Pons (tissue), 1 donor: ENCODE data around the gene NOXRED1.

Experiments
- DNase-seq: peaks from one replicate; pipeline ENCODE4 v3.0.0-alpha.2; 2016; ENCODE audit warnings: low spot score

NOXRED1 gene

DNA sequence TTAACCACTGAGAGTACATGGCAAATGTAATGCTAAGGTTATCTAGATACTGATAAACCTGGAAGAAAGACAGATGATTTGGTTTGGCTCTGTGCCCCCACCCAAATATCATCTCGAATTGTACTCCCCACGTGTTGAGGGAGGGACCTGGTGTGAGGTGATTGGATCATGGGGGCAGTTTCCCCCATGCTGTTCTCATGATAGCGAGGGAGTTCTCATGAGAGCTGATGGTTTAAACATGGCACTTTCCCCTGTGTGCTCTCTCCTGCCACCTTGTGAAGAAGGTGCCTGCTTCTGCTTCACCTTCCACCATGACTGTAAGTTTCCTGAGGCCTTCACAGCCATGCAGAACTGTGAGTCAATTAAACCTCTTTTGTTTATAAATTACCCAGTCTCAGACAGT, 14.2 kb downstream of the NOXRED1 start:
- DNase-seq = no peak

DNA sequence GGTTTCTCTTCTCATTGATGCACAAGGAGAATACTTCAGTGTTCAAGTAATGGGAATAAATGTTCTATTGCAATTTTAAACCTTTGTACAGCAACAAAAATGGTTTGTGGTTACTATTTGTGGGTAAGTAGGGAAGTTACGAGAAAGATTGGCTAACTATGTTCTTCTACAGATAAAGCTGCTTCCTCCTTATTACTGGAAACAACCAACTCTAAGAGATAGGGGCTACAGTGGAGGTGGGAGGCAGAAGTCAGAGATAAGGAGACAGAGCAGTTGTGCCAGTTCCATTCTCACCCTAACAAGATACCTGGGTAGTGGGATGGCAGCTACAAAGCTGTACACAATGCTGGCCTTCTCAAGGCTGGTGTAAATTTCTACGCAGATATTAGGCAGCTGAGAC, 16.2 kb downstream of the NOXRED1 start:
- peak; percentile 13 for DNase-seq

DNA sequence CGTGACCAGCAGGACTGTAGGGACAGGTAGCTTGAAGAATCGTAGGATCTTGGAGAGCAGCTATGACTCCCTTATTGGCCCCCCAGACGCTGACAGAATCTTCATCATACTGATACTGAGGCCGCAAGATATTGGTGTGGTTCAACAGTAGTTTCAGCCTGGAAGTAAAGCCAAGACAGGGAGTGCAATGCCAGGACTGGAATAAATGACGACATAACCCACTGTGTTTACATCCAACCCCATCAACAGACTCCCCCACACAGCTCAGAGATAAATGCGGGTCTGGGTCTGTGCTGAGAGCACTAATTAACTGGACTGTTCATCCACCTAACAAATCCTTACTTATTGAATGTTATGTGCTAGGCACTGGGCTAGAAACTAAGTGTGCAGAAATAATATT, 16.6 kb downstream of the NOXRED1 start:
- DNase-seq = peak; percentile 7

DNA sequence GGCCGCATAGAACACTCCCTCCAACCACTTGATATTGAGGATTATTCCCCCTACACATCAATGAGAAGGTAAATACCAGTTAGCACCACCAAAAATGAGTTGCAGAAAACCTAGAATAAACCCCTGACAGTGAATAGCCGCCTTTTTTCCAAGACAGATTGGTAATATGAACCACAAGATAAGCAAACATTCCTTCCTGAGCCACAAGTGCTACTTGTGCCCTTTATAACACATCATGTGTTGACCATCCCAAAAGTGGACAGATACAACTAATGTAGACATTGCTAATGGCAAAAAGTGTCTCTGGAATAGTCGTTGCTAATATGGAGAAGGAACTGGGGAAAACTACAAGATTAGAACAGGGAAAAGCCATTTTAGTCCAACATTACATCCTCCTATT, 17.2 kb downstream of the NOXRED1 start:
- no peak for DNase-seq

DNA sequence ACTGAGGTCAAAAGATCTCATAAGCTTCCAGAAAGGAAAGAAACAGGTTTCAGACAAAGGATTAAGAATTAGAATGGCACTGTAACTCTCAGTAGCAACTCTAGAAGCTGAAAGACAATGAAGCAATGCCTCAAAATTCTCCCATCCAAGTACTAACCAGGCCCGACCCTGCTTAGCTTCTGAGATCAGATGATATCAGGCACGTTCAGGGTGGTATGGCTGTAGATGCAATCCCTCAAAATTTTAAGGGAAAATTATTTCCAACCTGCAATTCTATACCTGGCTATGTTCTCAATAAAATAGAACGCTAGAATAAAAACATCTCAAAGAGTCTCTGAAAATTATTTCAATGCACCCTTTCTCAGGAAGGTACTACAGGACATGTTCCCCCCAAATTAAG, 19.6 kb downstream of the NOXRED1 start:
- no peak for DNase-seq

DNA sequence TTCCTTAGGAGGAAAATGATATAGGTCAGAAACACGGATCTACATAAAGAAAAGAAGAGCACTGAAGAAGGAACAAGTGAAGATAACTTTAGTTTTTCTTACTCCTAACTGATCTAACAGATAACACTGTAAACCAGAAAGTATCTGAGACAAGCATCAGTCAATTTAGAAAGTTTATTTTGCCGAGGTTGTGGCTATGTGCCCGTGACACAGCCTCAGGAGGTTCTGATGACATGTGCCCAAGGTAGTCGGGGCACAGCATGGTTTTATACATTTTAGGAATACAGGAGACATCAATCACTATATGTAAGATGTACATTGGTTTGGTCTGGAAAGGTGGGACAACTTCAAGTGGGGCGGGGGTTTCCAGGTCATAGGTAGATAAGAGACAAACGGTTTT, 23.1 kb downstream of the NOXRED1 start:
- DNase-seq = no peak

DNA sequence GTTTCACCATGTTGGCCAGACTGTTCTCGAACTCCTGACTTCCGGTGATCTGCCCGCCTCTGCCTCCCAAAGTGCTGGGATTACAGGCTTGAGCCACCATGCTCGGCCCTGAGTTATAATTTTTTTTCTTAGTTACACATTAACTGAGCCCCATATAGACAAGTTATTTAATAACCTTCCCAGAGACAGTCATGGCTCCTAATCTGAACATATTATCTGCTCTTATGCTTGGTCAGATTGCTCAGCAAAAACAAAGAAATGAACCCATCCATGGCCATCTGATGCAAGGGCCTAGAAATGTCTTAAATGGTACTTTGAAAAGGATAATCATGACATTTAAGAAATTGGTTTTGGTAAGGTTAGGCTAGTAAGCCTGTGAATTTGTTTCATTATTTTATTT, 33.1 kb downstream of the NOXRED1 start:
- DNase-seq = no peak

DNA sequence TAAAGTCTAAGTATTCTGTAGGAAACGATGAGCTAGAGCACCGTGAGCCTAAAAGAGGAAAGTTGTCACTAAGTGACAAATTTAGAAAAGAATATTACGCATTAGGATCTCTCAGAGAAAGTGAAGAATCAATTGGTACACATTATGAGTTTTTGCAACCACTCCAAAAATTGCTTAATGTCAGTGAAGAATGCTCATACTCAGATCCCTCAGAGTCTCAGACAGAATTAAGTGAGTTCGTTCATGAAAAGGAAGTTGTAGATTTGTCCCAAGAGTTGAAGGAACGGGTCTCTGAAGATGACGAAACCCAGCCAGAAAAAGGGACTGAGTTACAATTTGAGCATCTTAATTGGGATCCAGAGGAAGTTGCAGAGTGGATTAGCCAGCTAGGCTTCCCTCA, 44.6 kb downstream of the NOXRED1 start:
- DNase-seq = no peak

DNA sequence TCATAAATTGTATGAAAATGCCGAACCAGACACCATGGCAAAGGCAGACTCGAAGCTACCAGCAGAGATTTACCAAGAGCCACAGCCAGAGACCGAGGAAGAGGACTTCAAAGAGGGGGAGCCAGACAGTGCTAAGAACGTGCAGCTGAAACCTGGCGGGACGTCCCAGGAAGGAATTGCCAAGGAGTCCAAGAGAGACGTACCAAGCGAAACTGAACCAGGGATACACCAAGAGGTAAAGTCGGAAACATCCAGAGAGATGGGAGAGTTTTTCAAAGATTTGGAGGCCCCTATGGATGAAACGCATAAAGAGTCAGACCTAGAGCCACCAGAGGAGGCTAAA, 45.9 kb downstream of the NOXRED1 start:
- no peak for DNase-seq

DNA sequence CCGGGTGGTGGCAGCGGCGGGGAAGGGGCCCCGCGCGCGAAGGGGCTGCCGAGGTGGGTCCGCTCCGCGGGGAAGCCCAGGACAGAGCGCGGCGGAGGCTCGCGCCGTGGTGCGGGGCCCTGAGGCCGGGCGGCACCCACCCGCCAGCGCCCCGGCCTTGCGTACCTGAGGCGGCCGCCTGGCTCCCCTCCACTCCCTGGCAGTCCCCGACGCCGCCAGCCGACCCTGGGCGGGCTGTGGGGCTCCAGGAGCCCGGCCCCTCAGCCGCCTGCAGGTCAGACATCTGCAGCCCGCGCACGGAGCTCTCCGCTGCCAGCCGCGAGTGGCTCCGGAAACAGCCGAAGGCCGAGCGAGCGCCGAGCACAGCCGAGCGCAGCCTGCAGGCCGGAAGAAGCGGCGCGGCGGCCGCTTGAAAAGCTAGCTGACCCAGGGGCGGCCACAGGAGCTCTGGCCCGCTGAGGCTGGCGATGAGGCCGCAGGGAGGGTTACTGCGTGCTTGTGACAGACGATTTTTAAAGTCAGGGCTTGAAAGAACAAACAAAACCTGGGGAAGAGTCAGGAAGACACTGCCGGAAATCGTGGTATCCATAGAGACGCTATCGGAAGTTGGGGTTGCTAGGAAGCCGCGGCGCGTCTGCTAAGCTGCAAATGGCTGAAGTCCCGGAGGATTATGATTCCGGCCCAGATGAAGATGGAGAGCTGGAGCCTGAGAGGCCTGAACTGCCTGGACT, 46.4 kb downstream of the NOXRED1 start, which contains the start of the genes SAMD15 and TMED8:
TSS of gene SAMD15 (plus strand) at position 609 of the 731 bp plus-strand sequence. CDS start at position 649, 40 bp downstream.
TSS of gene TMED8 (minus strand) at position 324 of the 731 bp plus-strand sequence. CDS start at position 283, 41 bp downstream.
- DNase-seq = peak; percentile 87

DNA sequence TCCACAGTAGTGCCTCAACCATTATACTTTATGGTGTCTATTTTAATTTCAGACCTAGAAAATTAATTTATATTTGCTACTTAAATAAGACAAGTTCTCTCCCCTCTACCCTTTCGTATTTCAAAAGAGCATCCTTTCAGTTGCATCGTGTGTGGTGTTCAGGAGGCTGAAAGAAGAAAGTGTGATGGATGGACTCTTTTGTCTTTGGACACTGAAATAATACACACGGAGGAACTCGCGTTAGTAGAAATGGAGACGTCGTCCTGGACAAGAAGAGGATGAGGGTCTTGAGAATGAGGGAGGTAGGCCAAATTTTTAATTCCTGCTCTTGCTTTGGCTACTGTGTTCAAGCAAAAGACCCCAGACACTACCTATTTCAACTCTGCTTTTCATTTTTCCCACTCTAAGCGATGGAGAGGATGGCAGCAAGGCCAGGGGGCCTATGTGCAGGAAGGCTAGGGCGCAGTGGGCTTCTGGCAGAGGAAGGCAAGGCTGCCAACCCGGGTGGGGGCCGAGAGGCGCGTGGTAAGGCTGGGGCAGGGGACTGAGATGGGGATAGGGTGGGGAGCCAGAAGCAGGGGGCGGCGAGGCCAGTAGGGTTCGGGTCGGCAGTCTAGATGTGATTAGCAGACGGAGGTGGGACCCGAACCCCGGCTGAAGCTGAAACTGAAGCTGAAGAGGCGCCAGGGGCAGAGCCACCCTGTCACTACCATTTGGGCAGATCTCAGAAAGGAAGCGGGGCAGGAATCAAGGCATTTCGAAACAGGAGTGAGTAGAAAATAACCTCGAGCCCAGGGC, 47.2 kb downstream of the NOXRED1 start:
- no peak for DNase-seq

DNA sequence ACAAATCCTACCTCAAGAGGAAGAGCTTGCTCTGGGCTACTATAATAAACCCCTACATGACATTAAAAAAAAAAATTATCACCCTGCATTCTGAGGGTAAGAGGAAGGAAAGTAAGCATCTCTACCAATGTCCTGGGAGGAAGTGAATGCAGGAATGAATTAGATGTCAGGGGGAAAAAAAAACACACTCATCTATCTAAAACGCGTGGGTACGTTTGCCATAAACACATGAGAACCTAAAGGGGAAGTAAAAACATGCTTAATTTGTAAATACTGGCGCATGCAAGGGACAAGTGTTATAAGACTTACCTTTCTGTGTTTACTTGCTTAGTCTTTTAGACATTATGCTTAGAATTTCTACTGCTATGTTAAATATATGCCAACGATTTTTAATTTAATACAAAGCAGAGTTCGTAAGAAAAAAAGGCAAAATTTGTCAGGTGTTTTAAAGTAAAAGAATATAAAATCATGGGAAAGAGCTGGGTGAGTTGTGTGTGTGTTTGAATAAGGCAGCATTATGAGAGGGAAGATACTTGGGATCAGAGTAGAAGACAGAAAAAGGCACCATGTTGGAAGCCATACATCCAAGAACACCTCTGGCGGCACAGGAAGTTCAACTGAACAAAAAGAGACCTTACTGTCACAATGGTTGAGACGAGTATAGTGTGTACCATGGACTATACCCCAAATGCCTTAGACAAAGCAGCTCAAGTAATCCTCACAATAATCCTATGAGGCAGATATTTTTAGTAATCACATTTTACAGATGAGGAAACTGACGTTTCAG, 48.0 kb downstream of the NOXRED1 start:
- no peak for DNase-seq

DNA sequence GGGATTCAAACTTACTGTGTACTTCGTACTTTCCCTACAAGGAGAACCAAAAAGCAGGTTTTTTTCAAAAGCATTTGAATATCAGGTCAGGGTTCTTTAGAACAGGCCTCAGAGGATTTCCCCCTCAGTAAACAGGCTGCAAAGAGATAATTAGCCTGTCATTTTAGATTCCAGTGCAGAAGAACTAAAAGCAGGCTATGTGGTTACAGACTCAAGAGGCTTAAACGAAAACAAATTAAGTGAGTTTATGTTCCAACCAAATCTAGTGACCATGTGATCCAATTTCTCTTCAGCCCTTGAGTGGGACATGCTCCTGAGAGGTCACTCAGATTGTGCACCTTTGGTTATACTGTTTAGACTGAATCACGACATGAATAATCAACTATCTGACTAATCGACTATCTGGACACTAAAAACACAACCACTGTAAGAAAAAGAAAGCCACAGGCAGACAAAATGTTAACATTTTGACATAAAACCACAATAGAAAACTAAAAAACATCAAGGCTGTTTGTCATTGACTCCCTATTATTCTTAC, 51.0 kb downstream of the NOXRED1 start:
- no peak for DNase-seq

DNA sequence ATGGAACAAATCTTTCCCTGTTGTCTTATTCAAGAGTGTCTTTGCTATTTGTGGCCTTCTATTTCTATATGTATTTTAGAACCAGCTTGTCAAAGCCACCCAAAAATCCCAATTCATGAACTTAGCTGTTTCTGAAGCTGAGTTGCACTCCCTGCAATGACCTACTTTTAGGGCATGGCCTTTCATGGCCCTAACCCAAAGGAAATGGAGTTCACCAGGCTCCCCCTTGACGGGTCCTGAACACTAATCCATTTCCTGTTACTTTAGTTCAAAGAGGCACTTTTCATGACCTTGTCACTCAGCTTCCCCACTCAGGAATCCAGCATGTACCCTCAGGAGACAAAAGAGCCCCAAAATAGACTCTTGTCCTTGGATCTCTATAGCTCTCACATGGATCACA, 54.0 kb downstream of the NOXRED1 start:
- no peak for DNase-seq

DNA sequence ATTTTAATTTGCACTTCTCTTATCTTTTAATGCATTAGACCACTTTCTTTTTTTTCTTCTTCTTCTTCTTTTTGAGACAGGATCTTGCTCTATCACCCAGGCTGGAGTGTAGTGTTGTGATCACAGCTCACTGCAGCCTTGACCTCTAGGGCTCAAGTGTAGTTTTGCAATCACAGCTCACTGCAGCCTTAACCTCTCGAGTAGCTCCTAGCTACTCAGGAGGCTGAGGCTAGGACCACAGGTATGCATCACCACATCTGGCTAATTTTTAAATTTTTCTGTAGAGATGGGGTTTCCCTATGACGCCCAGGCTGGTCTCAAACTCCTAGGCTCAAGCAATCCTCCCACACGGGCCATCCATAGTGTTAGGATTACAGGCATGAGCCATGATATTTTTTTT, 59.2 kb downstream of the NOXRED1 start:
- no peak for DNase-seq

DNA sequence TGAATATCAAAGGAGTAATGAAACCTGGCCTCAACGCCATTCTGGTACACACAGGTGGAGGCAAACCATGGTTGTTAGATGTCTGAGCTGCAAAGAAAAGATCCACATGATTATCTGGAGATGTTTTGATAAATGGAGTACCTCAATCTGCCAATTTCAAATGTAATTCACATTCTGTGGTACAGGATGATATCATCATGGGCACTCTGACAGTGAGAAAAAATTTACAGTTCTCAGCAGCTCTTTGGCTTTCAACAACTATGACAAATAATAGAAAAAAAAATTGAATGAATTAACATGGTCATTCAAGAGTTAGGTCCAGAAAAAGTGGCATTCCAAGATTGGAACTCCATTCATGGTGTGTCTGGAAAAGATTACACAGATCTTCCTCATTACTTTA, 63.7 kb downstream of the NOXRED1 start:
- no peak for DNase-seq

DNA sequence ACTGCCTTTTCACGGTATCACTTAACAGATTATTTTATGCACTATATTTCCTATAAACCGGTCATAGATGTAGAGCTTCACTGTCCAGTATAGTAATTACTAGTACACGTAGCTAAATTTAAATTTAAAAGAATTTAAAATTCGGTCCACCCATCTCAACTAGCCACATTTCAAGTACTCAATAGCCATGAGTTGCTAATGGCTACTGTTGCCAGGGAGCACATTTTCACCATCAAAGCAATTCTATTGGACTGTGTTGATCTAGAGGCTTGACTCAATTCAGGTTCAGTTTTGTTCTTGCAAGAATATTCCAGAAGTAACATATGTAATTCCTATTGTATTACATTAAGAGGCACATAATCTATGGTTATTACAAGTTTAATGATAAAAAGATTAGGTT, 66.4 kb downstream of the NOXRED1 start:
- no peak for DNase-seq

DNA sequence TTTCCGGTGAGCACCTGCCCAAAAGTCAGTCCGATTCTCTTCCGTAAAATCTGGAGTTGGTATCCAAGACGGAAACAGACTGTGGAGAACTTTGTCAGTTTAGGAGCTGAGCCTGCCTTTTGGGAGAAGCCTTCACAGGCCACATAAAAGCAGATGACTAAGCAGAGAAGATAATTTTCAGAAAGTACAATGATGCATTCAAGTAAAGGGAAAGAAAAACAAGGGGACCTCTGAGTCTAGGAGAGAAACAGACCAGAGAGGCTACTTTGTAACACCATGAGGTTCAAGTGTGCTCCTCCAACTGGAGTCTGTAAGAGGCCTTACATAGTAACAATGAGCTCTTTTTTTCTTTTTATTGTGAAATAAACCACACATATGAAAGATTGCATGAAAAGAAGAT, 67.5 kb downstream of the NOXRED1 start:
- no peak for DNase-seq

DNA sequence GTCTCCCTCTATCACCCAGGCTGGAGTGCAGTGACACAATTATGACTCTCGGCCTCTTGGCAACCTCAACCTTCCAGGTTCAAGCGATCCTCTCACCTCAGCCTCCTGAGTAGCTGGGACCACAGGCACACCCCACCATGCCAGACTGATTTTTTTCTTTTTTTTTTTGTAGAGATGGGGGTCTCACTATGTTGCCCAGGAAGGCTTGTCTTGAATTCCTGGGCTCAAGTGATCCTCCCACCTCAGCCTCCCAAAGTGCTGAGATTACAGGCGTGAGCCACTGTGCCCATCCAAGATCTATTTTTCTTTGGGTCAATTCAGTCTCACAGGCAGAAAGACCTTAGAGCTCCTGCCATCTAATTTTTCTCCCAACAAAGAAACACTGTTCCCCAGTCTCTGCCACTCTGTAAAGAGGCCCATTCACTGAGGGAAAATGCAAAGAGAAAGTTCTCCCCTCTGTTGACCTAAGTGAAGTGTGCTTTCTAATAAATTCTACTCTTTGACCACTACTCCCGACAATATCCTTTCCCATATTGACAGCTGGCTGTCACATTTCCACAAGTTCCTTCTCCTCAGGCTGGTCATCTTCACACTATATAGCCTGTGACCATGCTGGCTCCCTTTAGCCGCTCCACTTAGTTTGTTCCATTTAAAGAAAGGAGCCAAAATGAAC, 69.7 kb downstream of the NOXRED1 start:
- peak; percentile 92 for DNase-seq

DNA sequence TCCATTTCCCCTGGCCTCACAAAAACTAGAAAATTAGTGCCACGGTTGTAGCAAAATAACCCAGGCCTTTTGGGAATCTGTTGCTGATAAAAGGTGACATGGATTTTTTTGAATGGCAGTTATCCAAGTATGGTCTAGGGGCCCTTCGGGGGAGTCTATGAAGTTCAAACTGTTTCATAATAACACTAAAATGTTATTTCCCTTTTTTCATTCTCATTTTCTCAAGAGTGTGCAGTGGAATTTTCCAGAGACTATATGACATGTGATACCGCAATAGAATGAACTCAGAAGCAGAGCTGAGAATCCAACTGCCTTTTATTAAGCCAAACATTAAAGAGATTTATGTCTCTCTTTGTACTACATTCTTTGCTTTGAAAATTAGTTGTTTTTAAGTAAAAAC, 75.6 kb downstream of the NOXRED1 start:
- no peak for DNase-seq

DNA sequence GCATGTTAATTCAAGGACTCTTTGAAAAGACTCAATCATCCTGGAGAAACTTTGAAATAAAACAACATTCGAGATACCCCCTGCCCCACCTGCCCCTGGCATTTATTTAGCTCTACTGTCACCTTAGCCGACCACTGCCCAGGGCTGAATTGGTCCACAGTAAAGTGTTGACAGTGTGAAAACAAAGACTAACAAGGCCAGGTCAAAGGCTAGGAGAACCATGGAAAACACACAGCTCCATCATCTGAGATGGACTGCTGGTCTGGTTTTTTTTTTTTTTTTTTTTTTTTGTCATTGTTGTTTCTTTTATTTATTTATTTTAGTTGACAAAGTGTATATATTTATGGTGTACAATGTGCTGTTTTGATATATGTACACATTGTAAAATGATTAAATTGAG, 76.8 kb downstream of the NOXRED1 start:
- DNase-seq = no peak
